ENCODE measurements around the gene GSTA3. TPM values are rescaled to one million over a fixed set of nuclear protein-coding genes. Genes with fewer than 3 reads are reported as not detected.

GSTA3 gene
- not detected for polyA plus RNA-seq (2012; ENCODE audit: insufficient read length, low read depth)

DNA sequence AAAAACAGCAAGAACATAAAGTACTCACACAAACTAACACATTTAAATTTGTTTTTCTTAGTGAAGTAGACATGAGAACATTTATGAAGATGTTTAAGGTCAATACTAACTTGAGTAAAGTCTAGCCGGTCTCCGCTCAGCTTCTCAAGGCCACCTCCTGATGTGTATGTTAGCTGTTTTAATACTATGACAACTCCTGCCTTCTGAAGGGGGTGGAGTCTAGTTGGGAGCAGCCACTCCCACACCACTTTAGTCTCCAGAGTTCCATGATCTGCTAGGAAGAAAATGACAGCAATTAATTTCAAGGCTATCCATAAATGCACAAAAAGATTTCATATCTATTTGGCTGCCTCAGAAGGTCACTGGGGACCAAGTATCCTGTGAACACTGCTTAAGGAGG is at the start of gene GSTA3:
Gene GSTA3 (minus strand): TSS at position 168 of the 400 bp plus-strand sequence. CDS start 3,864 bp downstream, outside the sequence.
- TF ChIP-seq POLR2AphosphoS5 (IDR thresholded peaks at IDR 0.05; ENCODE audit: low read depth, low read length), result no peak
- no peak for TF ChIP-seq SIN3A (IDR thresholded peaks at IDR 0.05; ENCODE audit: borderline replicate concordance, insufficient read depth, low read length)
- TF ChIP-seq, protein P1, sequence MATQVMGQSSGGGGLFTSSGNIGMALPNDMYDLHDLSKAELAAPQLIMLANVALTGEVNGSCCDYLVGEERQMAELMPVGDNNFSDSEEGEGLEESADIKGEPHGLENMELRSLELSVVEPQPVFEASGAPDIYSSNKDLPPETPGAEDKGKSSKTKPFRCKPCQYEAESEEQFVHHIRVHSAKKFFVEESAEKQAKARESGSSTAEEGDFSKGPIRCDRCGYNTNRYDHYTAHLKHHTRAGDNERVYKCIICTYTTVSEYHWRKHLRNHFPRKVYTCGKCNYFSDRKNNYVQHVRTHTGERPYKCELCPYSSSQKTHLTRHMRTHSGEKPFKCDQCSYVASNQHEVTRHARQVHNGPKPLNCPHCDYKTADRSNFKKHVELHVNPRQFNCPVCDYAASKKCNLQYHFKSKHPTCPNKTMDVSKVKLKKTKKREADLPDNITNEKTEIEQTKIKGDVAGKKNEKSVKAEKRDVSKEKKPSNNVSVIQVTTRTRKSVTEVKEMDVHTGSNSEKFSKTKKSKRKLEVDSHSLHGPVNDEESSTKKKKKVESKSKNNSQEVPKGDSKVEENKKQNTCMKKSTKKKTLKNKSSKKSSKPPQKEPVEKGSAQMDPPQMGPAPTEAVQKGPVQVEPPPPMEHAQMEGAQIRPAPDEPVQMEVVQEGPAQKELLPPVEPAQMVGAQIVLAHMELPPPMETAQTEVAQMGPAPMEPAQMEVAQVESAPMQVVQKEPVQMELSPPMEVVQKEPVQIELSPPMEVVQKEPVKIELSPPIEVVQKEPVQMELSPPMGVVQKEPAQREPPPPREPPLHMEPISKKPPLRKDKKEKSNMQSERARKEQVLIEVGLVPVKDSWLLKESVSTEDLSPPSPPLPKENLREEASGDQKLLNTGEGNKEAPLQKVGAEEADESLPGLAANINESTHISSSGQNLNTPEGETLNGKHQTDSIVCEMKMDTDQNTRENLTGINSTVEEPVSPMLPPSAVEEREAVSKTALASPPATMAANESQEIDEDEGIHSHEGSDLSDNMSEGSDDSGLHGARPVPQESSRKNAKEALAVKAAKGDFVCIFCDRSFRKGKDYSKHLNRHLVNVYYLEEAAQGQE (IDR thresholded peaks at IDR 0.05; ENCODE audit: insufficient read depth in 1 of 2, low read depth in 2 of 2, low read length in 2 of 2), result no peak
- TF ChIP-seq FOXP2 (optimal IDR thresholded peaks at IDR 0.05; ENCODE audit: borderline replicate concordance, extremely low read depth, extremely low read length, insufficient read depth), result no peak
- TF ChIP-seq TAF1 (IDR thresholded peaks at IDR 0.05; ENCODE audit: borderline replicate concordance, insufficient read depth, low read length), result no peak

DNA sequence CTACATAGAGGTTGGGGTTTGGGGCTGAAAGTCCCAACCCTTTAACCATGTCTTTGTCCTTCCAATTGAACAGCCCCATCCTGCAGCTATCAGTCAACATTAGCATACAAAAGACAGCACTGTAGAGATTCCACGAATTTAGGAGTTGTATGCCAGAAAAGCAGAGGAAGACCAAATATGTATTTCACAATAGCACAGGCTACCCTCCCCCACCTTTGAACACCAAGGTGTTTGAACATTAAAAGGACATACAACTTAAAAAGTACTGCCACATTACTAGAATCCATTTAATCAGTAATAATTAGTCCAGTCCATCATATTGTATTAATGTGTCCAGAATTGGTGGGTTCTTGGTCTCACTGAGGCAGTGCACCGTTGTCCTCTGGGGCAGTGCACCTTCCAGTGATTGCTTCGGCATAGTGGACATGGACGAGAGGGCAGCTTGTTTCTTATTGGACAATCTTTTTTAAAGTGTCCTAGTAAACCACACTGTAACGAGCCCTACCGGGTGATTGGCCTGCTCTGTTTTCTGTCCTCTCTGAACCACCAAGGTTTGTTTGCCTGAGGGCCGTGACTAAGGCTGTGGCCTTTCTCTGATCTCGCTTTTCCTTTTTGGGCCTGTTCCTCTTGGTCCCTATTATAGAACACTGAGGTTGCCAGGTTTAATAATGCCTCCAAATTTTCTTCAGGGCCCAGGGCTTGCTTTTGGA is 49.2 kb upstream of the GSTA3 start:
- no peak for TF ChIP-seq FOXP2 (optimal IDR thresholded peaks at IDR 0.05; ENCODE audit: borderline replicate concordance, extremely low read depth, extremely low read length, insufficient read depth)
- TF ChIP-seq, protein P1 (IDR thresholded peaks at IDR 0.05; ENCODE audit: insufficient read depth in 1 of 2, low read depth in 2 of 2, low read length in 2 of 2), result no peak
- TF ChIP-seq POLR2AphosphoS5 (IDR thresholded peaks at IDR 0.05; ENCODE audit: low read depth, low read length), result no peak
- TF ChIP-seq TAF1 (IDR thresholded peaks at IDR 0.05; ENCODE audit: borderline replicate concordance, insufficient read depth, low read length), result no peak
- TF ChIP-seq SIN3A (IDR thresholded peaks at IDR 0.05; ENCODE audit: borderline replicate concordance, insufficient read depth, low read length), result no peak

DNA sequence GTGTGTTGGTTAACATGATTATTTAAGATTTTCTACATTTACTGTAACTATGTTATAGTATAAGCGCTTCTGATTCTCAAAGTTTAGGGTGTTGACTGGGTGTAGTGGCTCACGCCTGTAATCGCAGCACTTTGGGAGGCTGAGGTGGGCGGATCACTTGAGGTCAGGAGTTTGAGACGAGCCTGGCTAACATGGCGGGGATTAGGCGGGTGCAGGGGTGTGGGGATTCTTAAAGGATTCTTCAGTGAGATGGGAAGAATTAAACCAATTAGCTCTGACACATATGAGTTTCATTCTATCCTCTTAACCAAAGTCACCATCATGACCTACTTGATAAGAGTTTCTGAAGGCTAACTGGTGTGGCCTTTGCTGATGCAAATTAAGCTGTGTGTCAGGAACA is 46.4 kb upstream of the GSTA3 start:
- TF ChIP-seq TAF1 (IDR thresholded peaks at IDR 0.05; ENCODE audit: borderline replicate concordance, insufficient read depth, low read length) (no peak), FOXP2 (optimal IDR thresholded peaks at IDR 0.05; ENCODE audit: borderline replicate concordance, extremely low read depth, extremely low read length, insufficient read depth) (no peak), SIN3A (IDR thresholded peaks at IDR 0.05; ENCODE audit: borderline replicate concordance, insufficient read depth, low read length) (no peak), POLR2AphosphoS5 (IDR thresholded peaks at IDR 0.05; ENCODE audit: low read depth, low read length) (no peak)
- TF ChIP-seq, protein P1 (IDR thresholded peaks at IDR 0.05; ENCODE audit: insufficient read depth in 1 of 2, low read depth in 2 of 2, low read length in 2 of 2), result no peak

DNA sequence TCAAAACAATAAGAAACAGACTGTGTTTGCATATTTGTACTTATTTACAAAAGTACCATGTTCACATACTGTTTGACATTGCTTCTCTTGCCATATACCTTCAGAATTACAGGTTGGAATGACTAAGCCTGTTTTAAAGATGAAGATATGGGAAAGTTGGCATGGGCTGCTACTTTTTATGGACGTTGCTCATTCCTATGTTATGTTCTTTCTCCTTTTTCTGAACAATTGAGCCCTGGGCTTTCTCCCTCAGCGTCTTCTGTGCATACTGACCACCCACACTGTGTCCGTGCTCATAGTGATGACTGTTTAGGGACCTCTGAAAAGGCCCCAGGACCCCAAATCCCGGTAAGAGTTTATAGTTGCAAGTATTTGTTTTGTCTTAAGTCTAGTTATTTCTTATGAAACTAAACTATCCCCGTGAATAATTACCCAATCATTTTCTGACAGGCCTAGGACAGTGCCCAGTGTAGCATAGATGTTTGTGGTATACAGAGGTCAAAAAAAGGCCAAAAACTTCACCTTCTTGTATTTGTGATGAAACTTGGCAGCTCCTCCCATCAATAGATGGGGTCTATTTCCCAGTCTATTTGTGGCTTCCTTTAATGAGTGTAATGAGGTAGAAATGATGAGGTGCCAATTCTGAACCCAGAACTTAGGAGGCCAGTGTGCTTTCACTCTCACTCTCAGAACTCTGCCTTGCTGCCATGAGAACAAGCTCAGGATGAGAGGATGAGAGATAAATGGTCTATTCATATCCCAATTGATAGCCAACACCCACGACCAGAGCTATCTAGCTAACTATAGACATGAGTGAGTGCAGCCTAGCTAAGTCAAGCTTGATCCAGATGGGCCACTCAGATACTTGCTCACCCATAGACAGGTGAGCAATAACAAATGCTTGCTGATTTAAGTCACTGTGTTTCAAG is 44.7 kb upstream of the GSTA3 start:
- TF ChIP-seq, protein P1 (IDR thresholded peaks at IDR 0.05; ENCODE audit: insufficient read depth in 1 of 2, low read depth in 2 of 2, low read length in 2 of 2), result no peak
- TF ChIP-seq TAF1 (IDR thresholded peaks at IDR 0.05; ENCODE audit: borderline replicate concordance, insufficient read depth, low read length) (no peak), SIN3A (IDR thresholded peaks at IDR 0.05; ENCODE audit: borderline replicate concordance, insufficient read depth, low read length) (no peak), POLR2AphosphoS5 (IDR thresholded peaks at IDR 0.05; ENCODE audit: low read depth, low read length) (no peak), FOXP2 (optimal IDR thresholded peaks at IDR 0.05; ENCODE audit: borderline replicate concordance, extremely low read depth, extremely low read length, insufficient read depth) (no peak)

Data from PFSK-1 (cell line).